OCI-LY7 (cell line): ENCODE results near the gene RNASE4.

Experiments
- CTCF ChIP-seq: fragments of 200-600 bp; sonication (generic); conservative IDR thresholded peaks from 2 replicates; pipeline ENCODE4 v1.5.1; 2014; ENCODE audit warnings: mild to moderate bottlenecking, antibody characterized with exemption, low read length, moderate library complexity, mixed read lengths
- EZH2phosphoT487 ChIP-seq: fragments of 200-600 bp; sonication (generic); IDR thresholded peaks from 2 replicates; pipeline ENCODE4 v1.6.1; 2018; ENCODE audit warnings: low read depth, borderline replicate concordance, mild to moderate bottlenecking, mixed run types, antibody characterized with exemption, low read length, moderate library complexity, mixed read lengths

GRCh38 chr14:20706657-20707355, 22.4 kb downstream of the RNASE4 start:
- TF ChIP-seq CTCF = no peak
- no peak for TF ChIP-seq EZH2phosphoT487
